ENCODE measurements around the gene UBN2. TPM values are rescaled to one million over a fixed set of nuclear protein-coding genes. Genes with fewer than 3 reads are reported as not detected.

Gene UBN2
- total and polyA plus RNA-seq, 2 of the 13 experiments (the other 11 are each of a cell fraction or from before 2014, with no cell fraction given) = 5.6 to 5.7 TPM

- TF ChIP-seq ZHX2 (IDR thresholded peaks at IDR 0.05; ENCODE audit: low read depth) (peak; percentile 86), ZHX2 (CRISPR knock-in tag; IDR thresholded peaks at IDR 0.05; ENCODE audit: borderline replicate concordance) (no peak; the same call in 1 of the 2 replicates), ZNF383 (CRISPR knock-in tag; IDR thresholded peaks at IDR 0.05; ENCODE audit: borderline replicate concordance) (no peak), ATM (IDR thresholded peaks at IDR 0.05; ENCODE audit: borderline replicate concordance) (no peak), IRX3 (CRISPR knock-in tag; IDR thresholded peaks at IDR 0.05; ENCODE audit: borderline replicate concordance, low read depth) (peak; percentile 29; the same call in 1 of the 2 replicates), ZNF160 (CRISPR knock-in tag; IDR thresholded peaks at IDR 0.05) (peak; percentile 67), PLSCR1 (CRISPR knock-in tag; IDR thresholded peaks at IDR 0.05; ENCODE audit: borderline replicate concordance) (no peak), ZNF225 (CRISPR knock-in tag; IDR thresholded peaks at IDR 0.05) (peak; percentile 82; the same call in 1 of the 2 replicates), PHF20 (CRISPR knock-in tag; IDR thresholded peaks at IDR 0.05) (peak; percentile 77), PAWR (CRISPR knock-in tag; IDR thresholded peaks at IDR 0.05; ENCODE audit: borderline replicate concordance) (no peak), ZNF143 (CRISPR knock-in tag; IDR thresholded peaks at IDR 0.05) (peak; percentile 52), REPIN1 (CRISPR knock-in tag; IDR thresholded peaks at IDR 0.05; ENCODE audit: borderline replicate concordance, low read depth) (0 out of 2 replicates have a peak, but pooled peaks have one; percentile 46), ZNF576 (CRISPR knock-in tag; IDR thresholded peaks at IDR 0.05) (no peak), ZNF496 (CRISPR knock-in tag; IDR thresholded peaks at IDR 0.05; ENCODE audit: insufficient replicate concordance) (no peak), CBX5 (CRISPR knock-in tag; IDR thresholded peaks at IDR 0.05; ENCODE audit: borderline replicate concordance) (peak; percentile 39; the same call in 1 of the 2 replicates), NR2F6 (IDR thresholded peaks at IDR 0.05) (no peak), NR2F6 (CRISPR knock-in tag; IDR thresholded peaks at IDR 0.05) (peak; percentile 19; the same call in 1 of the 2 replicates), NR3C1 (CRISPR knock-in tag; IDR thresholded peaks at IDR 0.05) (no peak), ZSCAN5A (CRISPR knock-in tag; IDR thresholded peaks at IDR 0.05; ENCODE audit: borderline replicate concordance) (no peak), MIER2 (CRISPR knock-in tag; IDR thresholded peaks at IDR 0.05) (no peak), BORCS8-MEF2B (CRISPR knock-in tag; IDR thresholded peaks at IDR 0.05) (peak; percentile 78; the same call in 1 of the 2 replicates), PRMT3 (CRISPR knock-in tag; IDR thresholded peaks at IDR 0.05; ENCODE audit: borderline replicate concordance, low read depth) (no peak)
Observed at GRCh38 chr7:139230774-139231512, at the start of gene UBN2 (continued).
